Lung microvascular endothelial cell (primary cell): ENCODE measurements around the gene FBXO42. TPM values are rescaled to one million over a fixed set of nuclear protein-coding genes. Genes with fewer than 3 reads are reported as not detected.

Experiments
- DNase-seq, 2 donors: peaks; one replicate each; pipeline versions ENCODE4 v3.0.0 to v3.0.0-alpha.2; 2010; ENCODE audit warnings: low read depth in 2 of 2
- total RNA-seq: library from RNA; depleted of rRNA; stranded (reverse); fragments of >200 nt; gene quantifications from 2 replicates; pipeline ENCODE4 v1.2.1, GENCODE V29; 2014

Gene FBXO42
- total RNA-seq, 1 donor from 2014 or later: 6.3 TPM

DNA sequence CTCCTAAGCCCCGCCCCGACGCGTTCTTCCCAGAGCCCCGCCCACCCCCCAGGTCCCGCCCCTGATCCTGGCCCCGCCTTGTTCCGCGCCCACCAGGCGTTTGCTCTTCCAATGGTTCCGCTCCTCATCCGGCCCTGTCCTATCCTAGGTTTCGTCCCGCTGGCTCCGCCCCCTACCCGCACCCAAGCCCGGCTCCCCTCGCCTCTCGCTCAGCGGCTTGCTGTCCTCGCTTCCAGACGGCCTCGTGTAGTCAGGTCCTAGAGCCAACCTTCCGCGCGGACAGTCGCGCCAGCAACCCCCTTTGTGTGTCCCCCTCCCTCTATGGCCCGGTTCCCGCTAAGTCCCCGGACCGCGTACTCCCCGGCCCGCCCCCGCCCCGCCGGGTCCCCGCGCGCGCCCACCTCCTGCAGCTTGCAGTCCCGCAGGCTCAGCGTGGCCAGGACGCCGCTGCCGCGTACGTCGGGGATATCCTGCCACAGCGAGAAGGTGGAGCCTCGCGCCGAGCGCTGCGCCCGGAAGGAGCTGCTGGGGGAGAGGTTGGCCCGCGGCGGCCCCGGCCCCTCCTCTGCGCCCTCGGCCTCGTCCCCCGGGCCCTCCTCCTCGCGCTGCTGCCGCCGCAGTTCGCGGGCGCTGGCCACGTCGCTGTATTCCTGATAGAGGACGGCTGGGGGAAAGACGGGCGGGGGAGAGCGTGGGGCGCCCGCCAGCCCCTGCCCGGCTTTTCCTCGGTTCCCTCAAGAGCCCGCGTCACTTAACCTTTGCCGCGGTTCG is 145.5 kb downstream of the FBXO42 start:
- DNase-seq: peak; percentile 98

DNA sequence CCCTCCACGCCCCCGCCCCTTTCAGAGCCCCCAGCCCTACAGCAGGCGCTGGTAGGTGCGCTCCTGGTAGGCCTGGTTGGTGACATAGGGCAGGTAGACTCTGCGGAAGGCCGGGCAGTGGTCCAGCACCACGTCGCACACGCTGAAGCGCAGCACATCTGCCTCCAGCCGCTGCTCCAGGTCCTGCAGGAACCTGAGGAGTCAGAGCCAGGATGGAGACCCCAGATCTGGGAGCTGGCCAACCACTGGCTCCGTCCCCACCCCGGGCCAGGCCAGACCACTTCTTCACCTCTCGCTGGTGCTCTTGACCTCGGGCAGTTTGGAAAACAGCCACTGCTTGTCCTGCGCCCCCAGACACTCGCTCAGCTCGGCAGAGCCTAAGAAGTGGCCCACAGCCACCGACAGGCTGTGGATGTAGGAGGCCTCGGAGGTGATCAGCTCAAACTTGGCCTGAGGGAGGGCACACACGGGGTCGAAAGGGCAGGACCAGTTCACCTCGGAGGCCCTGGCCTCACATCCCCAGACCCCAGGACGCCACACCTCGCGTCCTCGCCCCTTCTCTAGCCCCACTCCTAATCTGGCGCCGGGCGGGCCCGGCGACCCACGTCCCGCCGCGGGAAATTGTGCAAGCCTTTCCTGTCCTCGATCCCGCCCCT is 146.3 kb downstream of the FBXO42 start:
- DNase-seq: no peak

DNA sequence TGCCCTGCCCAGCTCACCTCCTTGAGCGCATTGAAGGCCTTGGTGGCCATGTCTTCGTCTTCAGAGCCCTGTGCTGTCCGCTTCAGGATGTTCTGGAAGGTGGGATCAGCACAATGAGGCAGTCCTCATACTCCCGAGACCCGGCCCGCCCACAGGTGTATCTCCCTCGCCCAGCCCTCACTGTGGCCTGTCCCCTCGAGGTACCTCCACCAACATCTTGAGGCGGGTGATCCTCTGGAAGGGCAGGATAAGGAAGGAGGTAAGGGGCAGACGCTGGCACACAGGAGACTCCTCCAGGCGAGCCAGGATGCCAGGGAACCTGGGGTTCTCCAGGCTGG is 147.0 kb downstream of the FBXO42 start:
- no peak for DNase-seq

DNA sequence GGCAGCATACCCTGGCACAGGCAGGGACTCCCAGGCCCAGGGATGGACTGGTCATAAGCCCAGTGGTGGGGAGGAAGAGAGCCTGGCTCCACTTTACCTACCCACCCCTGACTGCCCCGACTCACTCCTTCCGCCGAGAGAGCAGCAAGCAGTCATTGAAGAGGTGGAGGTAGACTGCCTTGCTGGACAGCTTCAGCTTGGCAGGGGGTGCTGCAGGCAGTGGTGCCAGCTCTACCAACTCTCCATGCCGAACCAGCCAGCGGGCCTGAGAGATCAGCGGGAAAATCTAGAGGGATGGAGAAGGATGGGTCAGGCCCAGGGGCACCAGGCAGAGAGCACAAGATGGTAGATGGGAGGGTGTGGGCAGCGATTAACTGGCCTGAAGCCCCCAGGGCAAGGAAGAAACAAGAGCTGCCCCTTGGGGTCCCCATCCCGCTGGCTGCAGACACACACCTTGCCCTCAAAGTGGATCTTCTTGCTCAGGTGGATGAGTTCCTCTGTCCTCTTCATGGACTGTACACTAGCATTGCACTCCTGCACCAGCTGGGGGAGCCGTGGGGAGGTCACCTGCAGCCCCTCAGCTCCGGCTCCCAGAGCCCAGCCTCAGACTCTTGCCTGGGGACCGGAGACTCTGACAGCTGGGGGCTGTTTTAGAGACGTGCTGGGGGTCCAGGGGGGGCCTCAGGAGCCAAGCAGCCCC is 147.5 kb downstream of the FBXO42 start:
- DNase-seq: peak; percentile 44 to 64

DNA sequence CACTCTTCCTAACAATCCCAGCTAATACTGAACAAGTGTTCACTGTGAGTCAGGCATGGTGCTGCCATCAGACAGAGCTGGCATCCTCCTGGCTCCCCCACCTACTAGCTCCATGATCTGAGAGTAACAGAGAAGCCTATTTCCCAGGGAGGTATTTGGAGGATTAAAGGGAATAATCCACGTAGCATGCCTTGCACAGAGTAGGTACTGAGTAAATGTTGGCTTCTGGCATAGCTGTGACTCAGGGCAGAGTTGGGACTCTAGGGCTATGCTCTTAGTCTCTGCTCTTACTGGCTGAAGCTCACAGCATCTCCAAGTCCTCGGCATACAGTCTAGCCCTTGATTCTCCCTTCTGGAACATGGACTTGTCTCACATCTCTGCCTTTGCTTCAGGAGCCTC is 148.1 kb downstream of the FBXO42 start:
- DNase-seq: no peak

DNA sequence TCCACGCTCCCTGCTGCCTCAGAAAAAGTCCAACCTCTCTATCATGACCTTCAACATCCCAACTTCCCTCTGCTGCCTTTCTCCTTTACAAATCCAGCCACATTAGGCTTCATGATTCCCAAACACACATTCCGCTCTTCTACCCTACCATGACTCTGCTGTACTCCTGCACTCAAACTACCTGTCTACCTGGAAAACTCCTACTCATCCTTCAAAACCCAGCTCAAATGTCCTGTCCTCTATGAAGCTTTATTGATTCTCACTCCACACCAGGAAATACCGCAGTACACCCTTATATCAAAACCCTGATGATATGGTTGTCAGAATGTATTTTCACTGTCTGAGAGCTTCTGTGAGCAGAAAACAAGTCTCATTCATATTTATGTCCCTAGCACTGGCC is 148.7 kb downstream of the FBXO42 start:
- DNase-seq: no peak

DNA sequence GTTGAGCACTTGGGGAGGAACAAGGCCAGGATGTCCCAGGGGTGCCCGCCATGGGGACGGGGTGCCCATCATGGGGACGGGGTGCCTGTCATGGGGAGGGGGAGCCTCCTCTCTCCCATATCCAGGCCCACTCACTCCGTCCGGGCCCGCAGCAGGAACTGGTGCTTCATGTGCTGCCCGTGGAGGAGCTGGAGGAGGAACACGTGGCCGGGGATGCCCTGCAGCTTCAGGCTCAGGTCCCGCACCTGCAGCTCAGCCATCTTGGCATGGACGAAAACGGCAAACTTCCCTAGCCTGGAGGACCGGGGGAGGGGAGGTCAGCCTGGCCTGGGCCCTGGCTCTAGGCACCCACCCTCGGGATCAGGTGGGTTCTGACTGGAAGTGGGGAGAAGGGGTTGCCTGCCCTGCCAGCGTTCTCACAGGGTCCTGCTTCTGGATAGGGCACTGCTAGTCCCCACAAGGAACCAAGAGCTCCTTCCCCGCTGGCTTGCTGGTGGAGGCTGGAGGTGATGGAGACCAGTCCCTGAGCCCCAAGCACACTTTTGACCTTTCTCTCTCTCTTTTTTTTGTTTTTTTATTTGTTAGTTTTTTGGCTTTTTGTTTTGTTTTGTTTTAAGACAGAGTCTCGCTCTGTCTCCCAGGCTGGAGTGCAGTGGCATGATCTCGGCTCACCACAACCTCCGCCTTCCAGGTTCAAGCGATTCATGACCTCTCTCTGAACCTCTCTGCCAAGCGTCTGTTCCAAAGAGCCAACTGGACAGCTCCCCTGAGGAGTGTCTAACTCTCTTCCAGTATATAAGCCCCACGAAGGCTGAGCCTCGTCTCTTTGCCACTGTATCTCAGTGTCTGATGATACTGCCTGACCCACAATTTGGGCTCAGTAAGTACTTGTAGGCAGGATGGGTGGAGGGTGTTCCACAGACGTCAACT is 149.7 kb downstream of the FBXO42 start:
- DNase-seq: no peak

DNA sequence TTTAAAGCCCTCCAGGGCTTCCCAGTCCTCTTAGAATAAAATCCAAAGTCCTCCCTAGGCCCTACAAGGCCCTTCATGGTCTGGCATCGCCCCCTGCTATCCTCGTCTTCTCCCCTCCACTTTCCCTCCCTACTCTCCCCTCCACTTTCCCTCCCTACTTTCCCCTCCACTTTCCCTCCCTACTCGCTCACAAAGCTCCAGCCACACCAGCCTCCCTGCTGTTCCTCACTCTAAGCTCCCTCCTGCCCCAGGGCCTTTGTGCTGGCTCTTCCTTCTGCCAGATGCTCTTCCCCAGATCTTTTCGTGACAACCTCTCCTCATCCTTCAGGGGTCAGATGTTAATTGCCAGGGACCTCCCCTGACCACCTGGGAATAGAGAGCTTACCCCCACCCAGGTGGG is 152.6 kb downstream of the FBXO42 start:
- no peak for DNase-seq

DNA sequence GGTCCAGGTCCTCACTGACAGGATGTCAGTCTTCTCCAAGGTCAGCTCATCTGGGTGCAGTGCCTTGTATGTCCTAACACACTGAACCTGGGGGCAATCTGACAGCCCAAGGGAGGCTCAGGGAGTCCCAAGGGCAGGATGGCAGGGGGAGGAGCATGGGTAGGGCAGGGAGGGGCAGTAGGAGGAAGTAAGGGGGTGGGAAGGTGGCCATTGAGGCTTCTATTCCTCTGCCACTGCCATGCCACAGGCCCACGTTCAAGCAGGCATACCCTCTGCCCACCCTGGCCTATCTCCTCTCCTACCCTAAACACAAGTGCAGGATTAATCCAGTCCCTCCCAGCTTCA is 153.2 kb downstream of the FBXO42 start:
- DNase-seq: no peak

DNA sequence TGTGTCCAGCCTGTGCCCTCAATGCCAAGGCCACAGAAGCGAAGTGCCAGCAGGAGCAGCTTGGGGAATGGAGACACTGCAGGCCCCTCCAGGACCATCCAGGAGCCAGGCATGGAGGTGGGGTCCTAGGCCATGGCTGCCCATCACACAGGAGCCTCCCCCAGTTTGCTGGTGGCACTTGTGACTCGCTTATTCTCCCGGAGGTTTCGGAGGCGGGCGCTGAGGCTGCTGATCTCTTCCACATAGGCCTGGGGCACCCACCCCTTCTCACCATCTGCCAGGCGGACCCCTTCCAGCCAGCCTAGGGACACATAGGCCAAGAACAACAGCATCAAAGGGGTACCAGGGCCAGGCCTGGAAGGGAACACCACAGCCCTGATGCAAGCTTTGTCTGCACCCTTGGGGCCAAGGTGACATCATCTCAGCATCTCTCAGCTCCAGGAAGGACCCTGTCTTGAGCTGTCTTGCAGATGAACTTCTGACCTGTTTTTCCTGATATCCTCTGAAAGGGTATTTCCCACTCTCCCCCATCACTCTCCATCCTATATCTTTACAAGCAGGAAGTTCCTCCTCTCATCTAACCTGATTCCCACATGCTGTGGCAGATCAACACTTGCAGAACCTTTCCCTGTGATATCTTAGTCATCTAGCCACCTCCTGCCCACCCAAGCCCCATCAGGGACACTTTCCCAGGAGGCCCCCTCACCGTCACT is 153.7 kb downstream of the FBXO42 start:
- DNase-seq: no peak

DNA sequence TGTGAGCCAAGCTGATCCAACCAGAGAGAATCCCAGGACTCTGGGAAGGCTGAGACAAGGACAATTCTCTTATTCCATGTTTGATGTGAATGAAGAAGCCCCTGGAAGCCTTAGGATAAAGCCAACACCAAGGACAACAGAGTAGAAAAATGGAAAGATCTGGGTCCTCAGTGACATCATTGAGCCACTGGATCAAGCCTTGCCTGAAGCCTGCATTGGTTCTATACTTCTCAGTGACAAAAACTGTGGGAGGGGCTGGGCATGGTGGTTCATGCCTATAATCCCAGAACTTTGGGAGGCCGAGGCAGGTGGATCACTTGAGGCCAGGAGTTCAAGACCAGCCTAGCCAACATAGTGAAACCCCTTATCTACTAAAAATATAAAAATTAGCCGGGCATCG is 155.4 kb downstream of the FBXO42 start:
- no peak for DNase-seq

Other genes with a start within 250 kb of the FBXO42 start
- 68.6 and 122 TPM in 2 replicates for gene EPHA2, start 196.4 kb downstream of the FBXO42 start, total RNA-seq
- gene ARHGEF19, start 139.8 kb downstream of the FBXO42 start, total RNA-seq: 3.3 and 4.6 TPM in 2 replicates
- gene CPLANE2, start 115.3 kb downstream of the FBXO42 start, total RNA-seq: 6.7 and 7.2 TPM in 2 replicates
- gene SZRD1, start 14.8 kb upstream of the FBXO42 start, total RNA-seq: 24.4 and 28.4 TPM in 2 replicates
- not detected in 2 replicates for gene SPATA21, start 84.9 kb upstream of the FBXO42 start, total RNA-seq
- gene NECAP2, start 88.2 kb upstream of the FBXO42 start, total RNA-seq: 132 and 179 TPM in 2 replicates
- under 0.01 and 5,258 TPM in 2 replicates for gene RNU1-1, start 161.8 kb upstream of the FBXO42 start, total RNA-seq